HL-60 (cell line): ENCODE data around the gene SERPIND1.

ENCODE experiments used
- CTCF ChIP-seq: IDR thresholded peaks from one replicate; pipeline ENCODE4 v1.5.1; 2011; ENCODE audit warnings: low read length, control low read depth, inconsistent platforms; ENCODE audit not compliant: insufficient read depth
- REST ChIP-seq: IDR thresholded peaks from 2 replicates; pipeline ENCODE4 v1.6.1; 2012; ENCODE audit warnings: low read depth; ENCODE audit not compliant: insufficient replicate concordance

- TF ChIP-seq CTCF (no peak), REST (no peak)
These were observed 29.5 kb upstream of the SERPIND1 start for GRCh38 chr22:20744456-20744855.
